ENCODE measurements around the gene TMEM130. TPM values are rescaled to one million over a fixed set of nuclear protein-coding genes. Genes with fewer than 3 reads are reported as not detected.

Gene TMEM130
- total RNA-seq, 6 experiments from 2014 or later: 5.6 to 13.1 (median 11.8) TPM

DNA sequence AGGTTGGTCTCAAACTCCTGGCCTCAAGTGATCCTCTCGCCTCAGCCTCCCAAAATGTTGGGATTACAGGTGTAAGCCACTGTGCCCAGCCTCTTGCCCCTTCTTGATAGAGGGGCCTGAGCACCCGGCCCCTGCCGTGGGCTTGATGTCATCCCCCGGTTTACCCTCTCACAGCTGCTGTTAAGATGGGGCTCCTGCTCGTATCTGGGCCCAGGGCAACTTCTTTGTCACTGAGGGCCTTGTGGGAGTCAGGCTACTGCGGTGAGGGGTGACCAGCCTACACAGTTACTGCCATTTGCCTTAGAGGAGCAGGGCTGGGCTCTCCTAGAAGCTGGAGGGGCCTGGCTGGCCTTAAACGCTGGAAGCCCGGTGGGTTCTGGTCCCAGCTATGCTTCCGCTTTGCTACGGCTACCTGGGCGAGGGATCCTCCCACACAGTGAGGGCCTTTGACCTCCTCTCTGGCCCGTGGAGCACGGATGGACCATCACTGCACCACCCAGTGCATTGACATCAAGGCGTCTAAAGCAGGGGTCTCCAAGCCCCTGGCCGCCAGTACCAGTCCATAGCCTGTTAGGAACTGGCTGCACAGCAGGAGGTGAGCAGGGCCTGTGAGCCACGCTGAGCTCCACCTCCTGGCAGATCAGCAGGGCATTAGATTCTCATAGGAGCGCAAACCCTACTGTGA lies 1.1 kb upstream of the TMEM130 start:
- H3K4me3 Mint-ChIP-seq: peak overlapping the region; percentile 84
- DNase-seq: no peak
- peaks cover 7% of the 10 kb centered on the region for H3K27me3 Mint-ChIP-seq (ENCODE audit: insufficient read depth)

DNA sequence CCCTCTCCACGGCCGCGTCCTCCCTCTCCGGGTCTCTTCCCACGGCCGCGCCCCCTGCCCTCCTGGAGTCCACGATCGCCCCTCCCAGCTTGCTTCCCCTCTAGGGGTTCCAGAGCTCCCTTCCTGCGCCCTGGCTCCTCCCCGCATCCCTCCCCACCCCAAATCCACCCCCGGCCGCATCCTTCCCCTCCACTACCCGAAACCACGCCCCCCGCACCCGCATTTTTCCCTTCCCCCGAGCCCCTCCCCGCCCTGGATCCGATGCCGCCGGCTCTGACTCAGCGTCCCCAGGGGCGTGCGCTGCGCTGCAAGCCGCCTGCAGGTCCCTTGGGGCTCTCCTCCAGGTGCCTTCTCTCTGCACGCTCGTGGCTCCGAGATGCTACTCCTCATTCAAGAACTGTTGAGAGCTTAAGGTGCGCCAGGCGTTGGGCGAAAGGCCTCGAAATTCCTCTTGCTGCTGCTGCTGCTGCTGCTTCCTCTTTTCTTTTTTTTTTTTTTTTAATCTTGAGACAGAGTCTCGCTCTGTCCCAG lies 372 bp upstream of the TMEM130 start:
- Mint-ChIP-seq H3K9me3 (no peaks in the 10 kb centered on the region), H3K4me1 (ENCODE audit: low read depth) (peaks cover 8% of the 10 kb centered on the region), H3K27ac (no peak overlapping the region), H3K4me3 (peak overlapping the region; percentile 84), H3K36me3 (ENCODE audit: low read depth) (no peaks in the 10 kb centered on the region), H3K27me3 (ENCODE audit: insufficient read depth) (peaks cover 7% of the 10 kb centered on the region)
- peak; percentile 35 for DNase-seq
- TF ChIP-seq, protein P1, sequence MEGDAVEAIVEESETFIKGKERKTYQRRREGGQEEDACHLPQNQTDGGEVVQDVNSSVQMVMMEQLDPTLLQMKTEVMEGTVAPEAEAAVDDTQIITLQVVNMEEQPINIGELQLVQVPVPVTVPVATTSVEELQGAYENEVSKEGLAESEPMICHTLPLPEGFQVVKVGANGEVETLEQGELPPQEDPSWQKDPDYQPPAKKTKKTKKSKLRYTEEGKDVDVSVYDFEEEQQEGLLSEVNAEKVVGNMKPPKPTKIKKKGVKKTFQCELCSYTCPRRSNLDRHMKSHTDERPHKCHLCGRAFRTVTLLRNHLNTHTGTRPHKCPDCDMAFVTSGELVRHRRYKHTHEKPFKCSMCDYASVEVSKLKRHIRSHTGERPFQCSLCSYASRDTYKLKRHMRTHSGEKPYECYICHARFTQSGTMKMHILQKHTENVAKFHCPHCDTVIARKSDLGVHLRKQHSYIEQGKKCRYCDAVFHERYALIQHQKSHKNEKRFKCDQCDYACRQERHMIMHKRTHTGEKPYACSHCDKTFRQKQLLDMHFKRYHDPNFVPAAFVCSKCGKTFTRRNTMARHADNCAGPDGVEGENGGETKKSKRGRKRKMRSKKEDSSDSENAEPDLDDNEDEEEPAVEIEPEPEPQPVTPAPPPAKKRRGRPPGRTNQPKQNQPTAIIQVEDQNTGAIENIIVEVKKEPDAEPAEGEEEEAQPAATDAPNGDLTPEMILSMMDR (IDR thresholded peaks at IDR 0.05): no peak

More for the DNA sequence above, 1.1 kb upstream of the TMEM130 start:
- Mint-ChIP-seq H3K4me1 (ENCODE audit: low read depth) (peaks cover under 1% of the 10 kb centered on the region; the same call in 1 of the 2 replicates), H3K27ac (no peak overlapping the region), H3K36me3 (ENCODE audit: low read depth) (no peaks in the 10 kb centered on the region), H3K9me3 (no peaks in the 10 kb centered on the region)
- TF ChIP-seq, protein P1 (IDR thresholded peaks at IDR 0.05): no peak

DNA sequence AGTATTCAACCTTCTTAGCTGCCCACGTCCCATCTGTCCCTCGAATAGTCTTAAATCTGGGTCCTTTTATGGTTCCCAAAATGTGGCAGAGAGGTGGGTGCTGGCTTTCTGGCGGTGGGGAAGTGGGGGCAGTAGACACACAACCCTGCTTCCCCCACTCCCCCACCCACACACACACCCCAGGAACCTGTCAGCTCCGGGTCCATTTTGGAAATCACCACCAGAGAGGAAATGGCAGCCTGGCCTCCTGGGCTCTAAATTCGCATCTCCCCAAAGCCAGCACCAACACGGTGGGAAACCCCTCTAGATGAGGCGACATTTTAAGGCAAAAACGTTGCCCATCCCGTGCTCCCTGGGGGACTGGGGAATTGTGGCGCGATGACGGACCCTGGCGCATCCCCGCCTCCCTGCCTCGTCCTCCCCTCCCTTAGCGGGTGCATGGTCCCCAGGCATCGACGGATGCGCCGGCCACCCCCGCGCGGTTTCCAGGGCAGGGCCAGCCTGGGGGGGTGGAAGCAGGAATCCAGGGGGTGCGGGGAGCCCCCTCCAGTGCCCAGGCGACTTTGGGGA lies 702 bp downstream of the TMEM130 start:
- peaks cover 7% of the 10 kb centered on the region for H3K27me3 Mint-ChIP-seq (ENCODE audit: insufficient read depth)
- H3K4me3 Mint-ChIP-seq: peak overlapping the region; percentile 51
- no peak for DNase-seq
- H3K9me3 Mint-ChIP-seq: no peaks in the 10 kb centered on the region
- H3K36me3 Mint-ChIP-seq (ENCODE audit: low read depth): no peaks in the 10 kb centered on the region
- TF ChIP-seq, protein P1 (IDR thresholded peaks at IDR 0.05): no peak
- H3K4me1 Mint-ChIP-seq (ENCODE audit: low read depth): peaks cover 19% of the 10 kb centered on the region
- H3K27ac Mint-ChIP-seq: no peak overlapping the region

DNA sequence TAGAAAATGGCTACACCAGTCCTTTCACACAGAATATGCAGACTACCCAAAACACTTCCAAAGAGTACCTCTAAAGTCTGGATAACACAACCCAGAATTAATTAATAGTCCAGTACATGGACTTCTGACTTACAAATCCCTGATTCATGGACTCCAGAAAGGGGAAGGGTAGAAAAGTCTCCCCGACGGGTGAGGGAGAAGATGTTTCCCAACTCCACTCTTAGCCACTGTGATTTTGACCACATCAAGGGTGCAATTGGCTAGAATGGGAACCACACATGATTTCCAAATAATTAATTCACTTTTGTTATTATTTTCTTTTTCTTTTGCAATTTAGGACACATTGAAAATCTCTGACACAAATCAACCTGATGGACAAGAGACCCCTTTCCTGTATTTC lies 1.4 kb downstream of the TMEM130 start:
- TF ChIP-seq, protein P1 (IDR thresholded peaks at IDR 0.05): no peak
- Mint-ChIP-seq H3K36me3 (ENCODE audit: low read depth) (no peaks in the 10 kb centered on the region), H3K9me3 (no peaks in the 10 kb centered on the region), H3K27ac (no peak overlapping the region), H3K4me1 (ENCODE audit: low read depth) (peaks cover 25% of the 10 kb centered on the region), H3K4me3 (no peak overlapping the region; the same call in 1 of the 2 replicates), H3K27me3 (ENCODE audit: insufficient read depth) (peaks cover 6% of the 10 kb centered on the region)
- DNase-seq: no peak

DNA sequence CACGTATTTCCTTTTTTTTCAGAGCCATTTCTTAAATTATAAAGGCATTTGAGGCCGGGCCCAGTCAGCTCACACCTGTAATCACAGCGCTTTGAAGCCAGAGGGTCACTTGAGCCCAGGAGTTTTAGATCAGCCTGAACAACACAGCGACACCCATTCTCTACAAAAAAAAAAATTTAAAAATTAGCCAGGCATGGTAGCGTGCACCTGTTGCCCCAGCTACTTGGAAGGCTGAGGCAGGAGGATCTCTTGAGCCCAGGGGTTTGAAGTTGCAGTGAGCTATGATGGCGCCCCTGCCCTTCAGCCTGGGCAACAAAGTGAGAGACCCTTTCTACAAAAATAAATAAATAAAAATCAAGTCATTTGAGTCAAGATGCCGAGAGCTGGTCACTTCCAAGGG lies 3.0 kb downstream of the TMEM130 start:
- H3K9me3 Mint-ChIP-seq: no peaks in the 10 kb centered on the region
- TF ChIP-seq, protein P1 (IDR thresholded peaks at IDR 0.05): no peak
- H3K4me3 Mint-ChIP-seq: no peak overlapping the region
- H3K36me3 Mint-ChIP-seq (ENCODE audit: low read depth): no peaks in the 10 kb centered on the region
- peaks cover 25% of the 10 kb centered on the region for H3K4me1 Mint-ChIP-seq (ENCODE audit: low read depth)
- peaks cover 4% of the 10 kb centered on the region for H3K27me3 Mint-ChIP-seq (ENCODE audit: insufficient read depth)
- H3K27ac Mint-ChIP-seq: no peak overlapping the region
- DNase-seq: no peak
